Myometrial cell (primary cell): ENCODE measurements around the gene CLEC12A. TPM values are rescaled to one million over a fixed set of nuclear protein-coding genes. Genes with fewer than 3 reads are reported as not detected.

Experiments
- total RNA-seq: library from RNA; depleted of rRNA; stranded (reverse); fragments of >200 nt; gene quantifications from 2 replicates; pipeline ENCODE4 v1.2.3, GENCODE V29; 2015

The CLEC12A gene
- total RNA-seq = not detected in 2 replicates

DNA sequence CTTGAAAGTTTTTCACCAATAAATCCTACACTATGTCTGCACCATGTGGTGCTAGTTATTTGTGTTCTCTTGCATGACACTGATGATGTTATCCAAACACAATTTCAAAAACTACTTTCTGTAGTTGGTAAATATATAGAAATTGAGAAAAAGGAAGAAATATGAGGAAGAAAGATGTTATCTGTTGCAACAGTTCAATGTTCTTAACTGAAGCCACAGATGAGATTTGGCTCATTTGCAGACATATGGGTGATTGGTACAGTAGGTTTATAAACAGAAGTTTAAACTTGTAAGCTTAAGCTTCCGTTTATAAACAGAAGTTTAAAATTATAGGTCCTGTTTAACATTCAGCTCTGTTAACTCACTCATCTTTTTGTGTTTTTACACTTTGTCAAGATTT is at the start of gene CLEC12A:
Gene CLEC12A, plus strand, starts transcription at position 229 of the 400 bp plus-strand sequence. CDS start 188 bp downstream, outside the sequence.

DNA sequence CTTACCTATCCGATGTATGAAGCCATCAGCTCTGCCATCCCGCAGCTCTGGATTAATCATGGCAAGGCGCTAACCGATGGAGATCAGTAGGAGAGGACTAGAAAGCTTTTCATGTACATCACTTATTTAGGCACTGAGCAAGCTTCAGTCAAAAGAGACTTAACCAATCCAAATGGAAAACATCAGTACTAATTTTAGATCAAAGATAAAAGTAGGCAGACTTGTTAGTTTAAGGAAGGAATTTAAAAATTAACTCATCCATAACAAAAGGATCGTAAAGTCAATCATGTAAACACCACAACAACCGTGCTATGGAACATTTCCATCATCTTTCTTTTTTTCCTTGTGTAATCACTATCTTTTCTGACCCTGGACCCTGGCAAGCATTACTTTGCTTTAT is 38.9 kb upstream of the CLEC12A start, which contains the start of gene CLEC2A:
Gene CLEC2A, minus strand, starts transcription at position 101 of the 400 bp plus-strand sequence. Its CDS starts 41 bp downstream, at position 60.

DNA sequence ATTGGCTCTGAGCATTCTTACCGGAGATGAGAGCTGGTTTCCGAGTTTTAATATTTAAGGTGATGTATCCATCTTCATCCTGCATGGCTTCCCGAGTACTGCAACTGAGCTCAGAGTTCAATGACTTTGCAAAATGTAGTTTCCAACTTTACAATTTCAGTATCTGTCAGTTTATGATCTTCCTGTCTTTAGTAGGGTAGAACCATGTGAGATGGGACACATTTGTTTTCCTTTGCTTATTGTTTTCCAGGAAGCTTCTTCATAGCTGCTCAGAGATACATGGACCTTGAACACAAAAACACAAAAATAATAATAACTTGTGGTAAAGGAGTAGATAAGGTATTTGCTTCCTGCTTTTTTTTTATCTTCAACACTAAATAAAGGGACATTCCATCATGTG is 27.8 kb downstream of the CLEC12A start, which contains the start of gene CLEC1B:
Gene CLEC1B, minus strand, starts transcription at position 106 of the 400 bp plus-strand sequence. Its CDS starts 21 bp downstream, at position 85.

DNA sequence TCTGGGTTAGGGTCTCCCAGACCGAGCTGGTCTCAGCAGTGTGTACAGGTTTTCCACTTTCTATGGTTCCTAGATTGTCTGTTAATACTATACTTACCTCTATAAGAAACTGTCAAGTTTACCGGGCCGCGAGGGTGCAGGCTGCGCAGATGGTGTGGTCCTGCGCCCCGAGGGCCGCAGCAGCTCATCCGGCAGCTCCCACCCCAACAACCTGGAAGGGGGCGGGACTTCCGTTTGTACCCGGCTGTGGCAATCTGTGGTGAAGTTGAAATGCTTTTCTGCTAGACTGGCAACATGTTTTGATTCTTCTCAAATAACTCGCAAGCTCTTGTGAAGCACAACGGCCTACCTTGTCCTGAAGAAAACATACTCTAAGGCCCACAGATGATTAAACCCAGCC is 59.2 kb downstream of the CLEC12A start, which contains the start of gene CLEC9A:
Gene CLEC9A, plus strand, starts transcription at position 237 of the 400 bp plus-strand sequence. CDS start 22,006 bp downstream, outside the sequence.

Other genes with a start within 250 kb of the CLEC12A start
- not detected in 2 replicates for gene CLECL1, start 238.3 kb upstream of the CLEC12A start, total RNA-seq
- 2.3 and 2.6 TPM in 2 replicates for gene CD69, start 210.5 kb upstream of the CLEC12A start, total RNA-seq
- gene KLRF1, start 143.9 kb upstream of the CLEC12A start, total RNA-seq = 0.35 TPM in 1 of 2 replicates, not detected in the other
- 13.8 and 17.4 TPM in 2 replicates for gene CLEC2B, start 102.1 kb upstream of the CLEC12A start, total RNA-seq
- gene KLRF2, start 89.9 kb upstream of the CLEC12A start, total RNA-seq = not detected in 2 replicates
- not detected in 2 replicates for gene CLEC2A, start 39.0 kb upstream of the CLEC12A start, total RNA-seq
- not detected in 2 replicates for gene CLEC1B, start 27.7 kb downstream of the CLEC12A start, total RNA-seq
- gene CLEC12B, start 39.2 kb downstream of the CLEC12A start, total RNA-seq = not detected in 2 replicates
- not detected in 2 replicates for gene CLEC9A, start 59.3 kb downstream of the CLEC12A start, total RNA-seq
- not detected in 2 replicates for gene CLEC1A, start 127.6 kb downstream of the CLEC12A start, total RNA-seq
- gene CLEC7A, start 158.8 kb downstream of the CLEC12A start, total RNA-seq = not detected in 2 replicates
- gene OLR1, start 200.7 kb downstream of the CLEC12A start, total RNA-seq = 36.9 and 40.1 TPM in 2 replicates
- gene TMEM52B, start 207.6 kb downstream of the CLEC12A start, total RNA-seq = 10.4 and 17.4 TPM in 2 replicates
- gene GABARAPL1, start 241.5 kb downstream of the CLEC12A start, total RNA-seq = 58.0 and 82.5 TPM in 2 replicates